ENCODE data around the gene FGF5.

Gene FGF5

DNA sequence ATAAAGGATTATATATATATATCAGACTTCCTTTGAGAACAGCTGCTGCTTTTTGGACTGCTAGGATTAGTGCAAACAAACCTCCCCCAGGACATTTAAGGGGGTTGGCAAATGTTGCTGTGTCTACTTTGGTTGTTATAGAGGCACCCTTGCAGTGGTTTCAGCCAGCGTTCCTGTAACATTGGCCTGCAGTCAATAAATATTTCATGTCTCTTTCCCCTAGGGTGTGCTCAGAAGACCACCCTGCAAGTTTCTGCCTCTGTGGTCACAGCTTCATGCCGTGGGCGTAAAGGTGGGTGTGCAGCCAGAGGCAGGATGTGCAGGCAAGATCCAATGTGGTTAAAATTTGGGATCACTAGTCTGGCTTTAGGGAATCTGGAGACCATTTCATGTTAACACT lies 28.9 kb downstream of the FGF5 start:
- Histone ChIP-seq H3K27me3 (no peaks in the 10 kb centered on the region), H3K36me3 (no peaks in the 10 kb centered on the region), H3K4me3 (ENCODE audit: low read depth, low read length) (no peak overlapping the region), H3K9me3 (no peaks in the 10 kb centered on the region), H3K4me1 (no peaks in the 10 kb centered on the region)
- no peak for DNase-seq
- no peak for TF ChIP-seq CTCF (IDR thresholded peaks at IDR 0.05; ENCODE audit: low read depth, low read length)

GRCh38 chr4:80295826-80296225 lies 29.4 kb downstream of the FGF5 start:
- Histone ChIP-seq H3K27me3 (no peaks in the 10 kb centered on the region), H3K36me3 (no peaks in the 10 kb centered on the region), H3K4me1 (no peaks in the 10 kb centered on the region), H3K9me3 (no peaks in the 10 kb centered on the region), H3K4me3 (ENCODE audit: low read depth, low read length) (no peak overlapping the region)
- no peak for DNase-seq
- no peak for TF ChIP-seq CTCF (IDR thresholded peaks at IDR 0.05; ENCODE audit: low read depth, low read length)

DNA sequence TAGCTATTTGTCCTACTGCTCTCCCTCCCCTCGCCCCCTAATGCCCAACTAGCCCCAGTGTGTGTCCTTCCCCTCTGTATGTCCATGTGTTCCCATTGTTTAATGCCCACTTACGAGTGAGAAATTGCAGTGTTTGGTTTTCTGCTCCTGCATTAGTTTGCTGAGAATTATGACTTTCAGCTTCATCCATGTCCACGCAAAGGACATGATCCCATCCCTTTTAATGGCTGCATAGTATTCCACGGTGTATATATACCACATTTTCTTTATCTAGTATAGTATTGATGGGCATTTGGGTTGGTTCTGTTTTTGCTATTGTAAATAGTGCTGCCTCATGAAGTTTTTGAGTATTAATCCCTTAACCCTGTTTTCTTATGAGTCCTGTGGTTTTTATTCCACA lies 35.4 kb downstream of the FGF5 start:
- H3K9me3 ChIP-seq: no peaks in the 10 kb centered on the region; the same call in 1 of the 2 replicates
- TF ChIP-seq CTCF (IDR thresholded peaks at IDR 0.05; ENCODE audit: low read depth, low read length): no peak
- DNase-seq: no peak

GRCh38 chr4:80302616-80303223 lies 36.3 kb downstream of the FGF5 start:
- H3K9me3 ChIP-seq: no peaks in the 10 kb centered on the region; the same call in 1 of the 2 replicates
- no peaks in the 10 kb centered on the region for H3K36me3 ChIP-seq
- TF ChIP-seq CTCF (IDR thresholded peaks at IDR 0.05; ENCODE audit: low read depth, low read length): no peak
- DNase-seq: no peak
- H3K27me3 ChIP-seq: peaks cover 2% of the 10 kb centered on the region; the same call in 1 of the 2 replicates
- H3K4me1 ChIP-seq: no peaks in the 10 kb centered on the region
- H3K4me3 ChIP-seq (ENCODE audit: low read depth, low read length): no peak overlapping the region

More for the DNA sequence above, 35.4 kb downstream of the FGF5 start:
- no peaks in the 10 kb centered on the region for H3K36me3 ChIP-seq
- no peaks in the 10 kb centered on the region for H3K4me1 ChIP-seq
- no peaks in the 10 kb centered on the region; the same call in 1 of the 2 replicates for H3K27me3 ChIP-seq
- no peak overlapping the region for H3K4me3 ChIP-seq (ENCODE audit: low read depth, low read length)

GRCh38 chr4:80305466-80305865 lies 39.0 kb downstream of the FGF5 start:
- no peaks in the 10 kb centered on the region; the same call in 1 of the 2 replicates for H3K9me3 ChIP-seq
- no peaks in the 10 kb centered on the region for H3K4me1 ChIP-seq
- no peaks in the 10 kb centered on the region for H3K36me3 ChIP-seq
- no peak for DNase-seq
- TF ChIP-seq CTCF (IDR thresholded peaks at IDR 0.05; ENCODE audit: low read depth, low read length): no peak
- peaks cover 18% of the 10 kb centered on the region for H3K27me3 ChIP-seq
- H3K4me3 ChIP-seq (ENCODE audit: low read depth, low read length): no peak overlapping the region

DNA sequence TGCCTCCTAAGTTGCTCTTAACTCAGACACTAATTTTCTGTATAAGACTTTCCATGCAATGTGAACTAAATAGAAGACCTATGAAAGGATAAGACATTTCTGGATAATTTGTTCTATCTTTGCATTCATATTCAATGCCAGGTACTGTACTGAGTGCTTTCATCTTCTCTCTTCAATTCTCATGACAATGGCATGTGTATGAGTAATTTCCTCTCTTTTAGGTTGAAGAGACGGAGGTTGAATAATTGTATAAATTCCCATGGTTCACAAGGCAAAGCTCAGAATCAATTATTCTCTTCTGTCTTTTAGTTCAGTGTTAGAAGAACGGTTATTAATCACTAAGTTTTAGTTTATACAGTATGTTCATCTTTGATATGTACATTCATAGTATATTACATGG lies 39.8 kb downstream of the FGF5 start:
- no peak for DNase-seq
- H3K4me3 ChIP-seq (ENCODE audit: low read depth, low read length): no peak overlapping the region
- H3K36me3 ChIP-seq: no peaks in the 10 kb centered on the region
- H3K9me3 ChIP-seq: no peaks in the 10 kb centered on the region; the same call in 1 of the 2 replicates
- no peaks in the 10 kb centered on the region for H3K4me1 ChIP-seq
- H3K27me3 ChIP-seq: peaks cover 18% of the 10 kb centered on the region
- no peak for TF ChIP-seq CTCF (IDR thresholded peaks at IDR 0.05; ENCODE audit: low read depth, low read length)
